ENCODE measurements around the gene ADCY7.

The ADCY7 gene

DNA sequence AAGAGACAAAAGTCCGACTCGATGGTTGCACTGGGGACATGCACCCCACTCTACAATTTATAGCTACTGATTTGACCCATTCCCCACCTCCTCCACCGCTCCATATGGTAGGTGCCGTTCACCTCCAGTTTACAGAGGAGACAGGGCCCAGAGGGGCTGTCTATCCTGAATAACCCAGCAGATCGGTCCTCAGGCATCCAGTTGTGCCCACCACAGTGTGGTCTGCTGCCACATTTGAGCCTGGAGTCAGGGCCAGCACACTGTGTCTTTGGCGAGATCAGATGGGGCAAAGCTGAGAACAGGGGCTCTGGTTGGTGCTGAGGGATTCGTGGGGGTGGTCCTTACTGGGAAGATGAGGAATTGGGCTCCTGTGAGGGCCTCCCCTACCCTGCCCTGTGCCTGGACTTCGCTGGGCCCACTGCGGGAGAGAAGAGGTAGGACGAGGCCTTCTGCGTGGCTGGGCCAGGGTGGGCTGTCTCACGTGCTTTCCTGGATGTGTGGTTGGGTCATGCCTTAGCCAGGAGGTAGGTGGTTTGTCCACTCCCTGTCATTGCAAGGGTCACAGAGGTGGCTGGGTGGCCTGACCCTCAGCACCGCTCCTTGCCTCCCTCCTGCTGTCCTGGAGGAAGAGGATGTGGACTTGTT lies 2.8 kb downstream of the ADCY7 start:
- no peak for DNase-seq

DNA sequence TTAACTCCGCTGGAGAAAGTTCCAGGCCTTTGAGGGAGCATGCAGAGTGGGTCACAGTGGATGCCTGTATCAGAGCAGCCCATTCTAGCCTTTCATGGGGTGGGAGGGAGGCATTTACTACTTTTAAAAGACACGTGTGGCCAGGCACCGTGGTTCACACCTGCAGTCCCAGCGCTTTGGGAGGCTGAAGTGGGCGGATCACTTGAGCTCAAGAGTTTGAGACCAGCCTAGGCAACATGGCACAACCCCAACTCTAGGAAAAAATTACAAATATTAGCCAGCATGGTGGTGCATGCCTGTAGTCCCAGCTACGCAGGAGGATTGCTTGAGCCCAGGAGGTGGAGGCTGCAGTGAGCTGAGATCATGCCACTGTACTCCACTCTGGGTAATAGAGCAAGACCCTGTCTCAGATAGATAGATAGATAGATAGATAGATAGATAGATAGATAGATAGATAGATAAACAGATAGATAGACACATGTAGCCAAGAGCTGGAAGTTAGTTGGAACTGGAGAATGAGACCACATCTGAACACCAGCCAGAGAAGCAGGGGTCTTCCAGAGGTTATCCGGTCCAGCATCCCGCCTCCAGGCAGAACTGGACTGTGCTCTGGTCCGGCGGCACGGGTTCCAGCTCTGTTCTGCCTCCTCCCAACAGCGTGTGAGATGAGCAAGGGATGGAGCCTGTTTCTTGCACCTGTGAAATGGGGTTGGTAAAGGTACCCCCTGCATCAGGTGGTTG lies 3.6 kb downstream of the ADCY7 start:
- no peak for DNase-seq

DNA sequence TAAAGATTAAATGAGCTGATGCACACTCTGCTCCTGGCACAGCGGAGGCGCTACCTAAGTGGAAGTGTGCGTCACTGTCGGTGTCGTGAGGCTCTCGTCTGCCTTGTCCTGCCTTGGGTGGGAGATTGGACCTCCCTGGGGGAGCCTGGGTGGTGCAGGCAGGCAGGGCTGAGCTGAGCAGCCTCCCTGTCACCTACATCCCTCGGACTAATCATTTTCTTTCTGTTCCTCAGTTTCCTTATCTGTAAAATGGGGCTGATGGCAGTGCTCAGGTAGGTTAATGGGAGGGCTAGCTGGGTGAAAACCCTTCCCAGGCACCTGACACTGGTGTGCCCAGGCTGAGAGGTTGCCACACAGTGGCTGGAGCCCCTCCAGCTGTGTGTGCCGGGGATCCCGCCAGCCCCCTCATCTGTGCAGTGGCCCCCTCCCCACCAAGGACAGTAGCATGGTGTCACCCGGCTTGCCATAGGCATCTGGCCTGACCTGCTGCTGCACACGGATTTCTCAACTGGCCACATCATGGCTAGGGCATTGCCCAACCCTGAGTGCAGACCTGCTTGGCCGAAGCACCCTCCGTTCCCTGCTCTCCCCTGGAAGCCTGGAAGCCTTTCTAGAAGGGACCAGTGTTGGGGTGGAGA lies 4.3 kb downstream of the ADCY7 start:
- no peak for DNase-seq

DNA sequence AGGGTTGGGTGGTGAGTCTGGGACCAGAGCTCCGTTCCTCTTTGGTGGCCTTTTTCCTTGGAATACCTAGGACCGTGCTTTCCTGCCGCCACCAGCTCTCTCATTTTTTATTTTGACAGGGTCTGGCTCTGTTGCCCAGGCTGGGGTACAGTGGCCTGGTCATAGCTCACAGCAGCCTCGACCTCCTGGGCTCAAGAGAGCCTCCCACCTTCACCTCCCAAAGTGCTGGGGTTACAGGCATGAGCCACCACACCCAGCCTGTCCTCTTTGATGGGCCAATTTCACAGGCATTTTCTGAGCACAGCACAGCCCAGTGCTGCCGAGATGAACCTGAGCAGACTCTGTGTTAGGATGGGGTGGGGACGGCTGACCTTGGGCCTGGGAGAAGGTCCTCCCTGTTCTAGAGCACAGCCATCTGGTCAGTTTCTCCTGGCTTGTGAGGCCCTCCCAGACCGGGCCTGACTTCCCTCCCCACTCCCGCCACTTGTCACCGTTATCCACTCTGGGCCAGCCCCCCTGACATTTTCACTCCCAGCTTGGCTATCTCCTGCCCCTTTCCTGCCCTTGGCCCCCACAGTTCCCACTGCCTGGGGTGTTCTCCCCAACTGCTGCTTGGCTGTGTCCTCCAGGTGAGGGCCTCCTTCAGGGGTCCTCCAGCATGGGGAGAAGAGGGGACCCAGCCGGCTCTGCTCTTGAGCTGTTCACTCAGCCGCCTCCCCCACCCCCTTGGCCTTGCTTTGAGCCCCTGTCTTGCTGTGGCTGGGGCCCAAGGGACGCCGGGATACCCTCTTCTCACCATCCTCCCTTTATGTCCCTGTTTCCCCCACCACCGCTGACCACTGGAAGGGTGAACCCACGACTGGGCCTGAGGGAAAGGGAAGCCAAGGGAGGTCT lies 5.0 kb downstream of the ADCY7 start:
- no peak for DNase-seq

DNA sequence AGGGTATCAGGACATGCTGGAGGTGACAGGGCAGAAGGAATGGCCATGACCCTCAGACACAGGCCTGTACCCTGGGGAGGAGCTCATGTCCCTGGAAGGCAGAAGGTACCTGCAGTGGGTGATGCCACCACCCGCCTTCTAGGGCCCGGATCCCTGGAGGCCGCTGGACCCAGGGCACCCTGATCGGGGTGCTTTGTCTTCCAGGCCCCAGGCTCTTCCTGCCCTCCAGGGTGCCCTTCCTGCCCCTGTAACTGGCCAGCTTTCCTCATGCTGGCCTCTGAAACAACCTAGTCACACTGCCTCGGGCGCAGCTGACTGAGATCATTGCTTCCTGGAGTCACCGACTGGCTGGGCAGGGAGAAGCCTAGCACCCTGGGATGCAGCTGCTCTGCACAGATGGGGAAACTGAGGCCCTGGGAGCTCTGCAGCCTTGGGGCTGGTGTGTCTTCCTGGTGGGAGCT lies 5.8 kb downstream of the ADCY7 start:
- no peak for DNase-seq

- DNase-seq, result no peak
Observed at GRCh38 chr16:50272687-50273381, 6.5 kb downstream of the ADCY7 start.

- DNase-seq, result no peak
Observed at GRCh38 chr16:50273382-50273690, 7.0 kb downstream of the ADCY7 start.

GRCh38 chr16:50273888-50274325 lies 7.6 kb downstream of the ADCY7 start:
- no peak for DNase-seq

- no peak for DNase-seq
Observed at GRCh38 chr16:50274326-50275097, 8.2 kb downstream of the ADCY7 start.

- DNase-seq, result no peak
Observed at GRCh38 chr16:50275098-50275415, 8.7 kb downstream of the ADCY7 start.

DNA sequence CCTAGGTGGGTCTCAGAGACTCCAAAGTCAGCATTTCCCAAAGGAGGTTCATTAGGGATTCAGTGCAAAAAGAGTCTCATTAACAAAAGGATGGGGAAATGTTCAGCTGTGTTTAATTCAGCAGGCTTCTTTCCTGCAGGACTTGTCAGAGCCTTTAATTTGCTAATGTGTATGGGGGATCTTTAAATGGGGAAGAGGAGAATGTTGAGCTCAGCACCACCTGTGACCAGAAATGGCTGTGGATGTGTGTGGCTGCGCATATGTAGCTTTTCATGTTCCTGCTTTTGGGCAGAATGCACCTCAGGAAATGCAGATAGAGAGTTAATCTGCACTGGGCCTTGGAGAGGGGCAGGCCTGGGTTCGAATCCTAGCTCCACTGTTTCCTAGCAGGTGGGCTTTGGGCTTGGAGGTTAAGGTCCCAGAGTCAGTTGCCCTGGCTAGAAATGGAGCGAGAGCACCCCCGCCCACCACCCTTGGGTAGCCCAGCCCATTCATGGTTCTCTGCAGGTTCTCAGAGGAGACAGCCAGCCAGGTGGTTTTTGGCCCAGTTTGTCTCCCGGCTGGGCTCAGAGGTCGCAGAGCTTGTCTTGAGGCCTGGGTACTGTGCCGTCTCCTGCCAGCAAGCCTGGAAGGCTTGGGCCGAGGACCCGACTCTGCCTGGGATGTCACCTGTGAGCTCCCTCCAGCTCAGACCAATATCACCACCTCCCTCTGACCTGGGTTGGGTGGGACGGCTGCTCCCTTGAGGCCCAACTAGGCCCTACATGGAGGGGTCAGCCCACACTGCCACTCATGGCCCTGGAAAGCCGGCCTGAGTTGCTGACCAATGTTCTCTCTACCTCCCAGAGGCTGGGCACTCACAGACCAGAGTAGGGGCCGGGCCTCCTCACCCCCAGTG lies 9.3 kb downstream of the ADCY7 start:
- DNase-seq, result no peak

GRCh38 chr16:50276326-50276640 lies 9.9 kb downstream of the ADCY7 start:
- no peak for DNase-seq

GRCh38 chr16:50276801-50277555 lies 10.6 kb downstream of the ADCY7 start:
- no peak for DNase-seq

GRCh38 chr16:50278251-50278650 lies 11.9 kb downstream of the ADCY7 start:
- DNase-seq, result no peak

- no peak for DNase-seq
Observed at GRCh38 chr16:50279504-50279865, 13.1 kb downstream of the ADCY7 start.

GRCh38 chr16:50280932-50281331 lies 14.6 kb downstream of the ADCY7 start:
- DNase-seq, result no peak

DNA sequence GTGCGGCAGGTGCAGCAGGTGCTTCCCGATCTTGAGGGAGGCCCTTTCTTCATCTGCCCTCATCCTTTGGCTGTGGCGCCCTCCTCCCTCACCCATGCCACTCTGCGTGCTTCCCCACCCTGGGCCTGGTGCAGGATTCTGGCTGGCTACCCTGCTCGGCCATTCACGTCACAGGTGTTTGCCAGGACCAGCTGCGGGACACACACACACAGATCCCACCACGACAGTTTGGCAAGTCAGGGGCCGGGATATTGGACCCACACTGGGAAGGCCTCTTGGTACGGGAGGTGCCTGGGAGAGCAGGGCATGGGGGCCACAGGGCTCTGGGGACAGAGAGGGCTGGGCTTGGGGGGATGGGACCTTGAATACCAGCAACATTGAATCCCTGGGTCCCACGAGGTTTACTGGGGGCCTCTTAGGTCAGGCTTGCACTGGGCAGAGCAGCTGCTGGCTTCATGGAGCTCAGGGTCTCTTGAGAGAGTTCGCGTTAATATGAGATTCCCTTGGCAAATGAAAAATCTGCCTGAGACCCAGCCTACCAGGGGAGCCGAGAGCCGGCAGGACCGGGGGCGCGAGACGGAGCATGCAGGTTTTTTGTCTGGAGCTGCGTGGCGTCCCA lies 15.1 kb downstream of the ADCY7 start:
- DNase-seq, result no peak

- DNase-seq, result peak; percentile 86
Observed at GRCh38 chr16:50282010-50282538, 15.7 kb downstream of the ADCY7 start.

DNA sequence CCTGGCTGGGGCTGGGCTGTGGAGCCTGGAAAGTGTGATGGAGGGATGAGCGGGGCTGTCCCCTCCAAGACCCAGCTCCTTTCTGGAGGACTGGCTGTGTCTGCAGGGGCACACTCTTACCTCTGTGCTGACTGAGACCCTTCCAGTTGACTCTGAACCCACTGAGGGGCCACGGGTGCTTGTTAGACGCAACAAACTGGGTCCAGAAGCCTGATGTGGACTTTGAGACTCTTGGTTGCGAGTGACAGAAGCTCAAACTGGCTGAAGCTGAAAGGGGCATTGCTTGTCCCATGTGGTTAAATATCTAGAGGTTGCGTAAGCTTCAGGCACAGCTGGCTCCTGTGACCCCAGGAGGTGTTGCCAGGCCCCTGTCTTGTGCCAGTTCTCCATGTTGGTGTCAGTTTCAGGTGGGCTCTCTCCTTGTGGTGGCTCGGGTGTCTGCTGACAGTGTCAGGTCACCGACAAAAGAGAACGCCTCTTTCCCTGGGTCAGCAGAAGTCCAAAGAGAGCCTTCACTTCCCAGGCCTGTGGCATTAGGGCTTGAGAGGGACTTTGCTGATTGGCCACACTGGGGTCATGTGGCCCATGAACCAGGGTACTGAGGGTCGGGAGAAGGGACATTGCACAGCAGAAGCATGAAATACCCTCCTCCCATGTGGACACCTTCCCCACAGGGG lies 16.7 kb downstream of the ADCY7 start:
- no peak for DNase-seq
